MG63 (cell line): Measurements from ENCODE around the gene EXOC2. TPM values are rescaled to one million over a fixed set of nuclear protein-coding genes. Genes with fewer than 3 reads are reported as not detected.

ENCODE experiments used
- DNase-seq: peaks from one replicate; pipeline ENCODE4 v3.0.0-alpha.2; 2020
- H3K27me3 ChIP-seq: fragments of 250-450 bp; sonication (Bioruptor Pico); 2 replicates; pipeline ENCODE4 v1.5.1; 2020; ENCODE audit warnings: mild to moderate bottlenecking, moderate library complexity
- H3K36me3 ChIP-seq: fragments of 250-450 bp; sonication (Bioruptor Pico); 2 replicates; pipeline ENCODE4 v1.5.1; 2020; ENCODE audit warnings: mild to moderate bottlenecking, moderate library complexity
- H3K4me3 ChIP-seq: fragments of 250-450 bp; sonication (Bioruptor Pico); 2 replicates; pipeline ENCODE4 v1.5.1; 2020; ENCODE audit warnings: mild to moderate bottlenecking, moderate library complexity
- H3K9me3 ChIP-seq: fragments of 250-450 bp; sonication (Bioruptor Pico); 2 replicates; pipeline ENCODE4 v1.5.1; 2020; ENCODE audit warnings: mild to moderate bottlenecking, moderate library complexity
- total RNA-seq: library from RNA; depleted of rRNA; stranded (reverse); fragments of >200 nt; shearing (Covaris generic); gene quantifications from 2 replicates; pipeline ENCODE4 v1.2.3, GENCODE V29; 2014; ENCODE audit warnings: low replicate concordance

The EXOC2 gene
- total RNA-seq, 1 experiment from 2014 or later: 16.9 TPM

- no peaks in the 10 kb centered on the region; the same call in 1 of the 2 replicates for H3K36me3 ChIP-seq
- no peaks in the 10 kb centered on the region for H3K27me3 ChIP-seq
- H3K4me3 ChIP-seq: no peak overlapping the region
- no peak for DNase-seq
- H3K9me3 ChIP-seq: no peaks in the 10 kb centered on the region
Measured at GRCh38 chr6:548091-548490, 144.8 kb downstream of the EXOC2 start.

GRCh38 chr6:540490-540889, 152.4 kb downstream of the EXOC2 start:
- Histone ChIP-seq H3K36me3 (no peaks in the 10 kb centered on the region; the same call in none of the 2 replicates), H3K4me3 (no peak overlapping the region), H3K9me3 (no peaks in the 10 kb centered on the region), H3K27me3 (no peaks in the 10 kb centered on the region)
- no peak for DNase-seq

DNA sequence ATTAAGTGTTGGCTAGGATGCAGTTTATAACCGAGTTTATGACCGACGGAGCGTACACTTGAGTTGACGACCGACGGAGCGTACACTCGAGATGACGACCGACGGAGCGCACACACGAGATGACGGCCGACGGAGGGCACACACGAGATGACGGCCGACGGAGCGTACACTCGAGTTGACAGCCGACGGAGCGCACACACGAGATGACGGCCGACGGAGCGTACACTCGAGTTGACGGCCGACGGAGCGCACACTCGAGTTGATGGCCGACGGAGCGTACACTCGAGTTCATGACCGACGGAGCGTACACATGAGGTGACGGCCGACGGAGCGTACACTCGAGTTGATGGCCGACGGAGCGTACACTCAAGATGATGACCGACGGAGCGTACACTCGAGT, 155.8 kb downstream of the EXOC2 start:
- Histone ChIP-seq H3K27me3 (no peaks in the 10 kb centered on the region), H3K36me3 (no peaks in the 10 kb centered on the region; the same call in 1 of the 2 replicates), H3K4me3 (no peak overlapping the region), H3K9me3 (no peaks in the 10 kb centered on the region)
- no peak for DNase-seq

GRCh38 chr6:530425-530824, 162.5 kb downstream of the EXOC2 start:
- Histone ChIP-seq H3K36me3 (no peaks in the 10 kb centered on the region), H3K4me3 (no peak overlapping the region), H3K27me3 (no peaks in the 10 kb centered on the region), H3K9me3 (no peaks in the 10 kb centered on the region)
- no peak for DNase-seq

DNA sequence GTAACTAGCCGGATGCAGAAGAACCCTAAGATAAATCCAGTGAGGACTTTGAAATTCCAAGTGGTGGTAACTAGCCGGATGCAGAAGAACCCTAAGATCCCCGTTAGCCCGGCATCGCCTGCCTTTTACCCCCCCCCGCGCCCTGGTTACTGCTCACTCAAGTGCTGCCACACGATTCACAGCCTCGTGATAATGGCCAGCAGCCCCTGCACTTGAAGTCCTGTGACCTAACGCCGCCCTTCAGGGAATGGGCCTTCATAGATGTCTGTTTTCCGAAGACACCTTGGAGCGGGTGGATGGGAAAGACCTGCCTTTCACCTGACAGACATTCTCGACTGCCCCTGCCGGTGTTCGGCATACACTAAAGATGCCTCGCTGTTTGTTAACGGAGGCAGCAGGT, 163.9 kb downstream of the EXOC2 start:
- Histone ChIP-seq H3K27me3 (no peaks in the 10 kb centered on the region), H3K4me3 (no peak overlapping the region), H3K9me3 (no peaks in the 10 kb centered on the region), H3K36me3 (no peaks in the 10 kb centered on the region)
- DNase-seq: no peak

DNA sequence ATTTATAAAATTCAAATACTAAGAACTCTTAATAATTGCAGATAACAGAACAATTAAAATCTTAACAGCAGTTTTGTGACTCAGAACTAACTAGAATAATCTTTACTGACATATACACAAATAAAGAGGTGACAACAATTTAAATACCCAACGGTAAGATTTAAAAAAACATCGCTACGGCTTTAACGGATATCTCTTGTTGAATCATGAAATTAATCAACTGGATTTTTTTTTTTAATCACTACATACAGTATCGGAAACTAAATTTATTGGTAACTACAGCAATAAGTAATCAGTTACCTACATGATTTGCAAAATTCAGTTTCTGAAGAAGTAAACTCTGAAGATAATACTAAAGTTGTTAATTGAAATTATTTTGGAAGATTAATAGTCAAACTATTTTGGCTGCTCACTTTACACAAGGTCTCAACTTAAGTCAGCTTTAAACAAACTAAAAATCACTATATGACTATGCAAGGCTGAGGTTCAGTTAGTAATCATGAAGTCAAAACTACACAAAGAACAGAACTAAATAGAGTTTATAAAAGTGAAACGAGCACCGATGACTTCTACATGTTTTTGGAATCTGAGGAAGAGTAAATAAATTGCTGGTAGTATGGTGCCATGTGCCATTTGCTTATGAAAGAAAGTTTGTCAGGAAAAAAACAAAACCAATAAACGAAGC, 164.8 kb downstream of the EXOC2 start:
- H3K9me3 ChIP-seq: no peaks in the 10 kb centered on the region
- no peaks in the 10 kb centered on the region for H3K36me3 ChIP-seq
- H3K4me3 ChIP-seq: no peak overlapping the region
- DNase-seq: no peak
- H3K27me3 ChIP-seq: no peaks in the 10 kb centered on the region

DNA sequence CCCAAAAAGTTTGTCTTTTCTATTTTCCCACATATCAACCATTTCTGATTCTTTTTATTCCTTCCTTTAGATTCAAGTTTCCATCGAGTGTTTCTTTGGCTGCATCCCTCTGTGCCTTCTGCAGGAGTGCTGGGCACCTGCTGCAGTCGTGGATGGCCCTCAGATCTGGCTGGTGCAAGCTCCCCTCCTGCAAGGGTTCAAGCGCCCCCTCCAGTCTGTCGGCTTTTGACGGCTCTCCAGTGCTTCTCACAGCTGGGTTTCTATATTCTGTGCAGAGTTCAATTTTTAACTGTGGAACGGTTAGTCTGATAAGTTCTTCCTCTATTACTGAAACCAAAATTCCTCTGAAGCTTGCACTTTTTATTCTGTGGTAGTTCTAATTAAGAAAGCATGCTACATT, 168.1 kb downstream of the EXOC2 start:
- H3K27me3 ChIP-seq: no peaks in the 10 kb centered on the region
- H3K9me3 ChIP-seq: no peaks in the 10 kb centered on the region
- DNase-seq: no peak
- no peak overlapping the region for H3K4me3 ChIP-seq
- H3K36me3 ChIP-seq: no peaks in the 10 kb centered on the region

DNA sequence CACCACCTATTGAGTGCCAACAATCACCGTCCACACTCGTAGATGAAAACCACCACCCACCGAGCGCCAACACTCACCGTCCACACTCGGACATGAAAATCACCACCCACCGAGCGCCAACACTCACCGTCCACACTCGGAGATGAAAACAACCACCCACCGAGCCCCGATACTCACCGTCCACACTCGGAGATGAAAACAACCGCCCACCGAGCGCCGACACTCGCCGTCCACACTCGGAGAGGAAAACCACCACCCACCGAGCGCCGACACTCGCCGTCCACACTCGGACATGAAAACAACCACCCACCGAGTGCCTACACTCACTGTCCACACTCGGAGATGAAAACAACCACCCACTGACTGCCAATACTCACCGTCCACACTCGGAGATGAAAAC, 172.1 kb downstream of the EXOC2 start:
- Histone ChIP-seq H3K9me3 (no peaks in the 10 kb centered on the region), H3K4me3 (no peak overlapping the region), H3K36me3 (no peaks in the 10 kb centered on the region), H3K27me3 (no peaks in the 10 kb centered on the region)
- DNase-seq: no peak

- no peaks in the 10 kb centered on the region for H3K36me3 ChIP-seq
- no peak for DNase-seq
- no peaks in the 10 kb centered on the region for H3K9me3 ChIP-seq
- H3K4me3 ChIP-seq: no peak overlapping the region
- H3K27me3 ChIP-seq: no peaks in the 10 kb centered on the region
Measured at GRCh38 chr6:518218-518617, 174.7 kb downstream of the EXOC2 start.

- H3K9me3 ChIP-seq: no peaks in the 10 kb centered on the region
- no peak overlapping the region for H3K4me3 ChIP-seq
- no peak for DNase-seq
- H3K27me3 ChIP-seq: no peaks in the 10 kb centered on the region
- no peaks in the 10 kb centered on the region for H3K36me3 ChIP-seq
Measured at GRCh38 chr6:516213-516612, 176.7 kb downstream of the EXOC2 start.

- Histone ChIP-seq H3K27me3 (no peaks in the 10 kb centered on the region), H3K36me3 (no peaks in the 10 kb centered on the region), H3K4me3 (no peak overlapping the region), H3K9me3 (no peaks in the 10 kb centered on the region)
- DNase-seq: no peak
Measured at GRCh38 chr6:515267-515666, 177.7 kb downstream of the EXOC2 start.

DNA sequence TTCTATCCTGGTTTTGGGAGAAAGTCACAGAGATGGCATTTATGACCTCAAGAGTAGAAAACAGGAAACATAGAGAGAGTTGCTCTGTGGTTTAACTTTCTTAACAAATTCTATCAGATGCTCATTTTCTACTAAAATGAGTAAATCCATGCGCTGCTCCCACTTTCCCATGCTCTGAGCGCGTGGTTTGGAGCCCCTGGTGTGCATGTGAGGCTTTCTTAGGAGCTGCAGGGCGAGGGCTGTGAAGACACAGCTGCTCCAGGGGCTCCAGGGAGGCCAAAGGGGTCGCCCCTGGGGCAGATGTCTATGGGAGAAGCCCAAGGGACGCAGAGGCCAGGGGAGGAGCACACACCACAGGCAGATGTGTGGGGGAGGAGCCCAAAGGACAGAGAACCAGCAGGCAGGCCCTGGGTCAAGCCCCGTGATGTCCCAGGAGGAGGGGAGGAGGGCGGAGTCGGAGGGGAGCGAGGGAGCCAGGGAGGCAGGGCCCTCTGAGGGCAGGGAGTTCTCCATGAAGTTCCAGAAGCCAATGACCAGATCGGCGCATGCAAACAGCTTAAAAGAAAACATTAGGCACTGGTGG, 178.5 kb downstream of the EXOC2 start:
- Histone ChIP-seq H3K27me3 (no peaks in the 10 kb centered on the region), H3K9me3 (no peaks in the 10 kb centered on the region), H3K4me3 (no peak overlapping the region), H3K36me3 (no peaks in the 10 kb centered on the region)
- no peak for DNase-seq

DNA sequence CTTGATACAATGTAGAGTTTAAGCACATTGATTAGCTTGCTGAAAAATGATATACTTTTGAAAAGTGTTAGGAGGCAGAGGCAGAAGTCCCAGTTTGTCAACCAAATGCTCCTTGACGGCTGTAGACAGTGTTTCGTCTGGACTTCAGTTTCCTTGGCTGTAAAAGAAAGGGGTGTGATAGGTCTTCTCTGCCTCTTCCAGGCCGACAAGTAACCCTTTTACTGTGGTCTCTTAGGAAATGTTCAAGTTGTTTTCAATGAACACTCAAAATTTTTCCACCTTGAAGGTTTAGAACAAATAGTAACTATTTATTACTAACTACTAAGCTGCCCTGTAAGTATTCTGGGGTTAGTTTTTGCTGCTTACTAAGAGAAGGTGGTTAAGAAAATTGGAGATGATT, 179.0 kb downstream of the EXOC2 start:
- H3K27me3 ChIP-seq: no peaks in the 10 kb centered on the region
- no peak overlapping the region for H3K4me3 ChIP-seq
- DNase-seq: no peak
- H3K9me3 ChIP-seq: no peaks in the 10 kb centered on the region
- H3K36me3 ChIP-seq: no peaks in the 10 kb centered on the region

- H3K36me3 ChIP-seq: no peaks in the 10 kb centered on the region
- no peak overlapping the region for H3K4me3 ChIP-seq
- H3K27me3 ChIP-seq: no peaks in the 10 kb centered on the region
- no peak for DNase-seq
- no peaks in the 10 kb centered on the region for H3K9me3 ChIP-seq
Measured at GRCh38 chr6:513058-513457, 179.9 kb downstream of the EXOC2 start.

- Histone ChIP-seq H3K27me3 (no peaks in the 10 kb centered on the region), H3K4me3 (no peak overlapping the region), H3K9me3 (no peaks in the 10 kb centered on the region), H3K36me3 (no peaks in the 10 kb centered on the region)
- no peak for DNase-seq
Measured at GRCh38 chr6:511488-512137, 181.3 kb downstream of the EXOC2 start.

DNA sequence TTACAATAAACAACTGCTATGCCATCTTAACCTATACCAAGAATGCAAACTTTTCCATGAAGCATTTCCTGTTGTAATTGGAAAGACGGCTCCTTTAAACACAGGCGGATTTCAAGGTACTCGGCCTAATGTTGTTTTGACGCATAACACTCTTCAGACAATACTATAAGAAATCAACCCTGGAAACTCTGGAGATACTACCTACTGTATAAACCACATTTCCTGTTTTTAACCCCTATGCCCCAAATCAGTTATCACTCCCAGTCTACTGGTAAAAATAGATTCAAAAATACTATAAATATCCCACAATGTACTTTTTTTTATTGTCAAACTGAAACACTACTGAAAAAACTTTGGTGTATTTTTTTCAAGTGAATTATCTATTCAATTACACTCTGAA, 183.3 kb downstream of the EXOC2 start:
- H3K27me3 ChIP-seq: no peaks in the 10 kb centered on the region
- H3K4me3 ChIP-seq: no peak overlapping the region
- DNase-seq: no peak
- H3K9me3 ChIP-seq: no peaks in the 10 kb centered on the region
- H3K36me3 ChIP-seq: no peaks in the 10 kb centered on the region

- Histone ChIP-seq H3K9me3 (no peaks in the 10 kb centered on the region), H3K27me3 (no peaks in the 10 kb centered on the region), H3K36me3 (no peaks in the 10 kb centered on the region), H3K4me3 (no peak overlapping the region)
- no peak for DNase-seq
Measured at GRCh38 chr6:508614-509013, 184.3 kb downstream of the EXOC2 start.

DNA sequence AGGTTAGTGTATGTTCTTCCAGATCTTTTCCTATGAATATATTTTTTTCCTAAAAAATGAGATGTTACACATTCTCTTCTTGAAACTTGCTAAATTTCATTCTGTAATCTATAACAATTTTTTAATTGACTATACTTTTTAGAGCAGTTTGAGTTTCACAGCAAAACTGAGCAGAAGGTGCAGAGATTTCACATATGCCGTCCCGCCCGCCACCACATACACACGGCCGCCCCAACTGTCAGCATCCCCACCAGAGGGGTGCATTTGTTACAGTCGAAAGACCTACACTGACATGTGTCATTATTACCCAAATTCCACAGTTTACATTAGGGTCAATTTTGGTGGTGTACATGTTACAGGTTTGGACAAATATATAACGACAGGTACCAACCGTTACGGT, 184.9 kb downstream of the EXOC2 start:
- Histone ChIP-seq H3K36me3 (no peaks in the 10 kb centered on the region), H3K9me3 (no peaks in the 10 kb centered on the region), H3K27me3 (no peaks in the 10 kb centered on the region), H3K4me3 (no peak overlapping the region)
- DNase-seq: no peak
